Measurements from ENCODE around the gene SCG5.

Gene SCG5

GRCh38 chr15:32659340-32660155 lies 18.0 kb downstream of the SCG5 start:
- peak; percentile 69 for DNase-seq (ENCODE audit: low read depth, low spot score)
- POLR2A ChIA-PET, result interaction anchor here (0.6 to 1.2 kb wide), 7 partner anchors 23 to 209 kb away, joined by 3 to 5 read pairs (median 3); no protein-coding TSS in a partner anchor
- CTCF ChIA-PET, result interaction anchor here (1.0 to 6.5 kb wide), 12 partner anchors 10 to 474 kb away, joined by 3 to 113 read pairs (median 4); no protein-coding TSS in a partner anchor
- H3K4me3 ChIP-seq (ENCODE audit: low read depth, low read length), result no peak overlapping the region
- TF ChIP-seq CTCF (IDR thresholded peaks at IDR 0.05; ENCODE audit: insufficient read depth, low read length, missing control alignments), result no peak

GRCh38 chr15:32663671-32664070 lies 22.2 kb downstream of the SCG5 start:
- DNase-seq (ENCODE audit: low read depth, low spot score), result no peak
- CTCF ChIA-PET, result interaction anchor here (0.9 to 6.5 kb wide), 32 partner anchors 8 to 468 kb away, joined by 3 to 113 read pairs (median 12); no protein-coding TSS in a partner anchor

GRCh38 chr15:32664796-32665195 lies 23.3 kb downstream of the SCG5 start:
- ChIA-PET CTCF (interaction anchor here (0.7 to 5.1 kb wide), 12 partner anchors 12 to 468 kb away, joined by 3 to 68 read pairs (median 3); no protein-coding TSS in a partner anchor), POLR2A (interaction anchor here (1.0 to 1.7 kb wide), 3 partner anchors 54 to 58 kb away, joined by 3 to 5 read pairs (median 5); no protein-coding TSS in a partner anchor)
- TF ChIP-seq CTCF (IDR thresholded peaks at IDR 0.05; ENCODE audit: insufficient read depth, low read length, missing control alignments), result no peak
- no peak for DNase-seq (ENCODE audit: low read depth, low spot score)
- no peak overlapping the region for H3K4me3 ChIP-seq (ENCODE audit: low read depth, low read length)

More at GRCh38 chr15:32663671-32664070, 22.2 kb downstream of the SCG5 start:
- no peak overlapping the region for H3K4me3 ChIP-seq (ENCODE audit: low read depth, low read length)
- no peak for TF ChIP-seq CTCF (IDR thresholded peaks at IDR 0.05; ENCODE audit: insufficient read depth, low read length, missing control alignments)
- POLR2A ChIA-PET, result interaction anchor here (1.1 to 1.4 kb wide), 2 partner anchors 55 to 77 kb away, joined by 3 to 4 read pairs; no protein-coding TSS in a partner anchor

GRCh38 chr15:32667321-32667720 lies 25.8 kb downstream of the SCG5 start:
- DNase-seq (ENCODE audit: low read depth, low spot score), result no peak
- no peak overlapping the region for H3K4me3 ChIP-seq (ENCODE audit: low read depth, low read length)
- CTCF ChIA-PET, result interaction anchor here (0.5 to 2.7 kb wide), 2 partner anchors 14 to 327 kb away, joined by 3 to 13 read pairs; no protein-coding TSS in a partner anchor
- no peak for TF ChIP-seq CTCF (IDR thresholded peaks at IDR 0.05; ENCODE audit: insufficient read depth, low read length, missing control alignments)
- POLR2A ChIA-PET, result no interaction called here

- POLR2A ChIA-PET, result interaction anchor here (0.6 to 1.8 kb wide), 3 partner anchors 51 to 55 kb away, joined by 3 to 6 read pairs (median 3); no protein-coding TSS in a partner anchor
- DNase-seq (ENCODE audit: low read depth, low spot score), result no peak
- CTCF ChIA-PET, result interaction anchor here (0.7 to 2.7 kb wide), 12 partner anchors 9 to 463 kb away, joined by 3 to 13 read pairs (median 4); no protein-coding TSS in a partner anchor
- no peak for TF ChIP-seq CTCF (IDR thresholded peaks at IDR 0.05; ENCODE audit: insufficient read depth, low read length, missing control alignments)
- no peak overlapping the region for H3K4me3 ChIP-seq (ENCODE audit: low read depth, low read length)
Observed at GRCh38 chr15:32668942-32669341, 27.4 kb downstream of the SCG5 start.

Data from AG04449 (cell line).